H1 (cell line): ENCODE results near the gene AKR1C1. TPM values are rescaled to one million over a fixed set of nuclear protein-coding genes. Genes with fewer than 3 reads are reported as not detected.
"Not testable (repeated sequence)": the region's sequence is repeated elsewhere in the genome, so short reads cannot be mapped to it uniquely, and the experiment has no call there.

Experiments
- CTCF ChIA-PET: fragments of 300-600 bp; sonication (Branson Sonifier 250); formaldehyde crosslinking; loops from one replicate; lab custom pipeline; 2021; ENCODE audit not compliant: partially characterized antibody; lab: Charles Lee
- POLR2A ChIA-PET: fragments of 300-600 bp; sonication (Branson Sonifier 250); formaldehyde crosslinking; loops from one replicate; lab custom pipeline; 2021; ENCODE audit warnings: inconsistent platforms; ENCODE audit not compliant: partially characterized antibody; lab: Charles Lee
- DNase-seq, 2 experiments: peaks; one replicate each; pipeline versions ENCODE4 v3.0.0 to v3.0.0-alpha.2; 2010 to 2022; ENCODE audit warnings: low spot score in 2 of 2, low read depth in 1 of 2, mixed read lengths in 1 of 2
- FAIRE-seq: peaks from 2 replicates; lab custom pipeline; 2011; peaks lifted over from hg19 to GRCh38; lab: Jason Lieb, UNC
- H2AFZ ChIP-seq: 2 replicates; pipeline ENCODE4 v1.8.1; 2012; ENCODE audit warnings: low read length, inconsistent platforms
- H2AK5ac ChIP-seq: 2 replicates; pipeline ENCODE4 v1.6.1; 2013; ENCODE audit warnings: low read depth, low read length
- H2BK120ac ChIP-seq: replicated peaks from 2 replicates; pipeline ENCODE3; 2013; ENCODE audit warnings: low read depth, low read length, inconsistent platforms
- H2BK12ac ChIP-seq: 2 replicates; pipeline ENCODE4 v1.6.1; 2013; ENCODE audit warnings: low read depth, low read length
- H2BK15ac ChIP-seq: 2 replicates; pipeline ENCODE4 v1.6.1; 2013; ENCODE audit warnings: low read length
- H2BK20ac ChIP-seq: 2 replicates; pipeline ENCODE4 v1.6.1; 2013; ENCODE audit warnings: low read length
- H2BK5ac ChIP-seq: 2 replicates; pipeline ENCODE4 v1.6.1; 2013; ENCODE audit warnings: low read depth, low read length
- H3K14ac ChIP-seq: 2 replicates; pipeline ENCODE4 v1.6.1; 2013; ENCODE audit warnings: inconsistent platforms; ENCODE audit not compliant: insufficient read length
- H3K18ac ChIP-seq: 2 replicates; pipeline ENCODE4 v1.6.1; 2013; ENCODE audit warnings: low read length; ENCODE audit errors: extremely low read depth
- H3K23ac ChIP-seq: 2 replicates; pipeline ENCODE4 v1.6.1; 2013; ENCODE audit warnings: inconsistent platforms; ENCODE audit not compliant: insufficient read length
- H3K23me2 ChIP-seq: 2 replicates; pipeline ENCODE4 v1.6.1; 2013; ENCODE audit warnings: low read depth, low read length
- H3K27ac ChIP-seq: 2 replicates; pipeline ENCODE4 v1.6.1; 2011; ENCODE audit warnings: low read depth, low read length, inconsistent platforms
- H3K27me3 ChIP-seq, 4 experiments: replicated peaks in 1 of 4; 1 replicate in 1 of 4; 2 replicates in 3 of 4; pipeline versions ENCODE4 v1.6.1 to v1.8.1; 2011 to 2013; ENCODE audit warnings: low read length in 3 of 4, mild to moderate bottlenecking in 3 of 4, inconsistent platforms in 2 of 4, mixed read lengths in 2 of 4, moderate library complexity in 1 of 4; ENCODE audit not compliant: control insufficient read depth in 3 of 4, insufficient read depth in 3 of 4; ENCODE audit errors: extremely low read depth in 1 of 4
- H3K36me3 ChIP-seq, 4 experiments: 2 replicates each; pipeline versions ENCODE4 v1.6.1 to v1.8.1; 2011 to 2013; ENCODE audit warnings: mild to moderate bottlenecking in 4 of 4, low read length in 3 of 4, moderate library complexity in 2 of 4, control low read depth in 1 of 4, inconsistent platforms in 1 of 4; ENCODE audit not compliant: insufficient read depth in 4 of 4, control insufficient read depth in 2 of 4
- H3K4ac ChIP-seq: replicated peaks from 2 replicates; pipeline ENCODE3; 2013; ENCODE audit warnings: low read length, low read depth, mixed read lengths, inconsistent platforms; ENCODE audit not compliant: insufficient read length
- H3K4me1 ChIP-seq, 4 experiments: replicated peaks in 1 of 4; 1 replicate in 1 of 4; 2 replicates in 3 of 4; pipeline versions ENCODE4 v1.6.1 to v1.8.1; 2011 to 2013; ENCODE audit warnings: low read length in 3 of 4, inconsistent platforms in 2 of 4, mixed read lengths in 1 of 4; ENCODE audit not compliant: insufficient read depth in 4 of 4, control insufficient read depth in 3 of 4
- H3K4me2 ChIP-seq, 2 experiments: 2 replicates each; pipeline versions ENCODE4 v1.6.1 to v1.8.1; 2011 to 2013; ENCODE audit warnings: low read depth in 2 of 2, low read length in 2 of 2, control low read depth in 1 of 2, inconsistent platforms in 1 of 2, mild to moderate bottlenecking in 1 of 2; ENCODE audit not compliant: insufficient read depth in 1 of 2
- H3K4me3 ChIP-seq, 4 experiments: fragments of 200-600, 300-600 bp in 1 of 4; sonication (generic), shearing (Covaris generic), sonication (Bioruptor Twin) in 1 of 4; 2 replicates each; pipeline versions ENCODE4 v1.5.1 to v1.8.1; 2011 to 2016; ENCODE audit warnings: low read length in 4 of 4, low read depth in 3 of 4, control low read depth in 2 of 4, inconsistent platforms in 2 of 4, mild to moderate bottlenecking in 2 of 4, mixed read lengths in 1 of 4, moderate library complexity in 1 of 4; ENCODE audit not compliant: insufficient read depth in 2 of 4; ENCODE audit errors: extremely low read depth in 1 of 4
- H3K56ac ChIP-seq: replicated peaks from 2 replicates; pipeline ENCODE3; 2013; ENCODE audit warnings: low read depth, mild to moderate bottlenecking, mixed read lengths, low read length, inconsistent platforms; ENCODE audit not compliant: insufficient read length
- H3K79me1 ChIP-seq: 2 replicates; pipeline ENCODE4 v1.6.1; 2013; ENCODE audit warnings: low read depth, low read length, control low read depth
- H3K79me2 ChIP-seq, 2 experiments: 2 replicates each; pipeline versions ENCODE4 v1.6.1 to v1.8.1; 2012 to 2013; ENCODE audit warnings: low read length in 2 of 2, mild to moderate bottlenecking in 2 of 2, inconsistent platforms in 1 of 2; ENCODE audit not compliant: insufficient read depth in 2 of 2, control insufficient read depth in 1 of 2
- H3K9ac ChIP-seq, 4 experiments: replicated peaks in 1 of 4; 1 replicate in 1 of 4; 2 replicates in 3 of 4; pipeline versions ENCODE4 v1.6.1 to v1.8.1; 2011 to 2013; ENCODE audit warnings: low read depth in 3 of 4, low read length in 3 of 4, control low read depth in 2 of 4, mild to moderate bottlenecking in 2 of 4, moderate library complexity in 2 of 4, inconsistent platforms in 1 of 4; ENCODE audit errors: extremely low read depth in 1 of 4
- H3K9me3 ChIP-seq, 2 experiments: 2 replicates each; pipeline versions ENCODE4 v1.6.1 to v1.8.1; 2012 to 2013; ENCODE audit warnings: mild to moderate bottlenecking in 2 of 2, moderate library complexity in 2 of 2, control low read depth in 1 of 2, inconsistent platforms in 1 of 2, low read depth in 1 of 2, low read length in 1 of 2, mixed read lengths in 1 of 2; ENCODE audit not compliant: insufficient read depth in 2 of 2
- H4K20me1 ChIP-seq, 2 experiments: replicated peaks in 1 of 2; 2 replicates each; pipeline versions ENCODE3 to v1.8.1; 2011 to 2013; ENCODE audit warnings: inconsistent platforms in 2 of 2, low read length in 2 of 2, mild to moderate bottlenecking in 1 of 2; ENCODE audit not compliant: insufficient read depth in 2 of 2, control insufficient read depth in 1 of 2
- H4K5ac ChIP-seq: 2 replicates; pipeline ENCODE4 v1.6.1; 2013; ENCODE audit warnings: low read length, low read depth, mixed read lengths, inconsistent platforms; ENCODE audit not compliant: insufficient read length
- H4K8ac ChIP-seq: 2 replicates; pipeline ENCODE4 v1.8.0; 2013; ENCODE audit warnings: mild to moderate bottlenecking, moderate library complexity, low read length, inconsistent platforms; ENCODE audit not compliant: insufficient read depth; ENCODE audit errors: extremely low read depth
- H4K91ac ChIP-seq: replicated peaks from 2 replicates; pipeline ENCODE3; 2013; ENCODE audit warnings: low read length, mixed read lengths, inconsistent platforms; ENCODE audit not compliant: insufficient read length
- CTCF ChIP-seq, 3 experiments: IDR thresholded peaks; 1 replicate in 2 of 3; 2 replicates in 1 of 3; pipeline versions ENCODE4 v1.5.1 to v1.6.1; 2011; ENCODE audit warnings: low read length in 3 of 3, mild to moderate bottlenecking in 3 of 3, inconsistent platforms in 2 of 3, low read depth in 1 of 3, moderate library complexity in 1 of 3; ENCODE audit not compliant: insufficient read depth in 1 of 3; ENCODE audit errors: control extremely low read depth in 1 of 3
- KDM1A ChIP-seq: fragments of 200-600, 300-600 bp; sonication (generic); IDR thresholded peaks from 2 replicates; pipeline ENCODE4 v1.7.1; 2016; ENCODE audit warnings: mild to moderate bottlenecking, low read length, borderline replicate concordance
- WGBS, 2 experiments: shearing (Covaris generic) in 1 of 2; methylation state at CpG; one replicate each; pipeline versions ENCODE4 v1.1.6 to v1.1.7; 2013 to 2015; ENCODE audit warnings: low lambda C conversion rate in 2 of 2, mixed read lengths in 2 of 2, inconsistent platforms in 1 of 2, low coverage in 1 of 2, missing lambda C conversion rate in 1 of 2; ENCODE audit not compliant: insufficient replicate concordance in 2 of 2, insufficient coverage in 1 of 2, insufficient read length in 1 of 2; ENCODE audit errors: extremely low coverage in 1 of 2, missing lambda C conversion rate in 1 of 2; 5-methylcytosine and 5-hydroxymethylcytosine counted together
- polyA plus RNA-seq, 7 experiments: library from polyadenylated mRNA; depleted of rRNA in 3 of 7; stranded (reverse) in 5 of 7; unstranded in 2 of 7; fragments of >200 nt in 5 of 7; fragments of 200-250 nt in 2 of 7; gene quantifications; 1 replicate in 5 of 7; 2 replicates in 1 of 7; 4 replicates in 1 of 7; pipeline versions ENCODE4 v1.2.1 to v1.2.3, GENCODE V29; 2011 to 2013; ENCODE audit warnings: missing spikeins in 2 of 7, mixed read lengths in 2 of 7
- total RNA-seq: library from RNA; stranded (reverse); fragmentation: NEBNext Ultra II Directional; extraction: Animal tissue kit (Norgen Biotek cat#: 25700); gene quantifications from 2 replicates; pipeline ENCODE4 v1.2.1, GENCODE V29; 2021

The AKR1C1 gene
- total and polyA plus RNA-seq, 2 of the 8 experiments (the other 6 are each of a cell fraction or from before 2014, with no cell fraction given), result 1.4 to 2.1 TPM

- TF ChIP-seq KDM1A, result no peak
- no peak for TF ChIP-seq CTCF (IDR thresholded peaks at IDR 0.05; ENCODE audit: control extremely low read depth in 1 of 3, insufficient read depth in 1 of 3, low read depth in 1 of 3, low read length in 3 of 3)
- TF ChIP-seq, all 59 proteins: peak for 0
Measured at GRCh38 chr10:4947635-4948596, 15.3 kb upstream of the AKR1C1 start (continued).

GRCh38 chr10:4951512-4952162, 11.6 kb upstream of the AKR1C1 start:
- H3K4ac ChIP-seq, H3K56ac ChIP-seq, POLR2A ChIA-PET, H3K18ac ChIP-seq, H3K27me3 ChIP-seq, H2BK120ac ChIP-seq, H4K20me1 ChIP-seq, H2AFZ ChIP-seq, H3K14ac ChIP-seq, H3K23ac ChIP-seq, H3K9ac ChIP-seq, H2BK5ac ChIP-seq, FAIRE-seq, H3K4me1 ChIP-seq, H3K27ac ChIP-seq, H3K23me2 ChIP-seq, H2AK5ac ChIP-seq, H2BK15ac ChIP-seq, H4K8ac ChIP-seq, DNase-seq, H4K91ac ChIP-seq, H2BK20ac ChIP-seq, H3K79me2 ChIP-seq, H2BK12ac ChIP-seq, H3K9me3 ChIP-seq, H3K4me3 ChIP-seq, H4K5ac ChIP-seq, H3K4me2 ChIP-seq, H3K36me3 ChIP-seq, H3K79me1 ChIP-seq: not testable (repeated sequence)
- CTCF ChIA-PET, result interaction anchor here (1.6 to 1.7 kb wide), 2 partner anchors 31 to 102 kb away, joined by 5 to 11 read pairs; no protein-coding TSS in a partner anchor
- WGBS, 2 experiments, result 90% methylated on average over 3 of the region's 5 CpGs; no CpG with 5 or more reads in 1 of the 2 experiments
